Activated CD4-positive, alpha-beta T cell treated with anti-CD3 and anti-CD28 coated beads, Interleukin-2, amount 10 ng/mL, durations not matched to agents 24 days and 14 days (primary cell): ENCODE measurements around the gene PRSS50. TPM values are rescaled to one million over a fixed set of nuclear protein-coding genes. Genes with fewer than 3 reads are reported as not detected.
A peak's percentile ranks its signal among the peaks of the same experiment; 100 is the strongest.

Source experiments
- DNase-seq: peaks from one replicate; pipeline ENCODE4 v3.0.0; 2022
- H3K27ac Mint-ChIP-seq: one replicate; pipeline ENCODE4 v1.8.0; 2022; ENCODE audit warnings: mild to moderate bottlenecking, mixed read lengths
- H3K27me3 Mint-ChIP-seq: one replicate; pipeline ENCODE4 v1.8.0; 2022; ENCODE audit warnings: mixed read lengths
- H3K36me3 Mint-ChIP-seq: one replicate; pipeline ENCODE4 v1.8.0; 2022; ENCODE audit warnings: low read depth, mild to moderate bottlenecking, mixed read lengths
- H3K4me1 Mint-ChIP-seq: one replicate; pipeline ENCODE4 v1.8.0; 2021; ENCODE audit warnings: mixed read lengths
- H3K4me3 Mint-ChIP-seq: one replicate; pipeline ENCODE4 v1.8.0; 2022; ENCODE audit warnings: mild to moderate bottlenecking, moderate library complexity, mixed read lengths
- H3K9me3 Mint-ChIP-seq: one replicate; pipeline ENCODE4 v1.8.0; 2021; ENCODE audit warnings: mixed read lengths
- intact Hi-C: fragments of 100-400 bp; cut with micrococcal nuclease; formaldehyde crosslinking; loops from one replicate; pipeline ENCODE4 v1.15.1; 2023
- total RNA-seq: library from RNA; stranded (reverse); gene quantifications from 2 replicates; pipeline ENCODE4 v1.2.3, GENCODE V29; 2022

Gene PRSS50
- total RNA-seq, 1 donor from 2014 or later: not detected

DNA sequence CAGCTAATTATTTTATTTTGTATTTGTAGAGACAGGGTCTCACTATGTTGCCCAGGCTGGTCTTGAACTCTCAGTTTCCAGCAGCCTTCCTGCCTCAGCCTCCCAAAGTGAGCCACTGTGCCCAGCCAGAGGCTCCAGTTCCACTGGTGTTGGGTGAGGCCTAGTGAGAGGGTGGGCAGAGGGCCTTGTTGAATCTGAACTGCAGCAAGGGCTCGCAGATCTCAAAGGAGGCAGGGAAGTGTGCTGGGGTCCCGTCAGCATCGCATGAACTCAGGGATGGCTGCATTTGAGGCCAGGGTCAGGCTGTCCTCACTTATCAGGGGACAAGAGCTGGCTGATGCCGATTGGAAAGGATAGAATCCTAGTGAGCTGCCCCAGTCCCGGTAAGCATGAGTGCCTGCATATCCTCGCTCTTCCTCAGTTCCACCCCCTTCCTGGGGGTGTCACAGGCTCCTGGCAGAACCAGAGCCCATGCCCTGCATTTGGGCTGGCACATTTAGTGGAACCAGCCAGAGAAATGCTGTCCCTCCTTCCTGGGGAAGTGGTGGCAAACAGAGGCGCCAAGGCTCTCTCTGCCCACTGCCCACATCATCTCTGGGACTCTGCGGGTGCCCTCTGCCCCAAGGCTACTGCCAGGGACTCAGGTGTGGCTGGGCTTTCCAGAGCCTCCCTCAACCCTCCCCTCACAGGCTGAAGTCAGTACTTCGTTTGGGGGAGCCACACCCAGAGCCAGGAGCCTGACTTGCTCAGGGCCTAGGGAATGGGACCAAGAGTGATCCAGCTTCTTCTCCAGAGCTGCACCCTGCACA is 48.3 kb downstream of the PRSS50 start:
- no peak overlapping the region for H3K4me3 Mint-ChIP-seq
- no peak for DNase-seq
- no peak overlapping the region for H3K27ac Mint-ChIP-seq
- no peaks in the 10 kb centered on the region for H3K27me3 Mint-ChIP-seq
- intact Hi-C loops: no loop called here
- H3K9me3 Mint-ChIP-seq: no peaks in the 10 kb centered on the region
- H3K4me1 Mint-ChIP-seq: no peaks in the 10 kb centered on the region
- H3K36me3 Mint-ChIP-seq: no peaks in the 10 kb centered on the region

DNA sequence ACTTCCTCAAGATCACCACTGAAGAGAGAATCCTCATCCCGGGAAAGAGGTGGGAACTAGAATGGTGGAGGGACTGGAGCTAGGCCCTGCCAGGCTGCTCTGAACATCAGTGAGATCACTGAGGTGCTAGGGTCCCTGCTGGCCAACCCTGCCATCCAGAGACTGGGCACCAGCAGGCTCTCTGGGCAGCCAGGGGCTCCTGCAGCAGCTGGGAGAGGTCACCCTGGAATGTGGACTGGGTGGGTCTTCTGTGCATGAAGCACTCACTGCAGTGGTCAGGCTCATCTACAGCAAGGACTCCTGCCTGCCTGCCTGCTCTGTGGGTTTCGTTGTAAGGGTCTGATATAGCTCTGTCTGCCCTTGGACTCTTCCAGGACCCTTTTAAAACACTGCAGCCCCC is 49.1 kb downstream of the PRSS50 start:
- Mint-ChIP-seq H3K27ac (no peak overlapping the region), H3K27me3 (no peaks in the 10 kb centered on the region), H3K9me3 (no peaks in the 10 kb centered on the region), H3K4me1 (no peaks in the 10 kb centered on the region), H3K4me3 (no peak overlapping the region), H3K36me3 (no peaks in the 10 kb centered on the region)
- intact Hi-C loops: no loop called here
- DNase-seq: no peak

GRCh38 chr3:46668116-46668515 is 49.6 kb downstream of the PRSS50 start:
- no peak for DNase-seq
- no peaks in the 10 kb centered on the region for H3K27me3 Mint-ChIP-seq
- H3K27ac Mint-ChIP-seq: peak overlapping the region; percentile 14
- H3K4me1 Mint-ChIP-seq: no peaks in the 10 kb centered on the region
- no peak overlapping the region for H3K4me3 Mint-ChIP-seq
- intact Hi-C loops: no loop called here
- no peaks in the 10 kb centered on the region for H3K9me3 Mint-ChIP-seq
- H3K36me3 Mint-ChIP-seq: no peaks in the 10 kb centered on the region

DNA sequence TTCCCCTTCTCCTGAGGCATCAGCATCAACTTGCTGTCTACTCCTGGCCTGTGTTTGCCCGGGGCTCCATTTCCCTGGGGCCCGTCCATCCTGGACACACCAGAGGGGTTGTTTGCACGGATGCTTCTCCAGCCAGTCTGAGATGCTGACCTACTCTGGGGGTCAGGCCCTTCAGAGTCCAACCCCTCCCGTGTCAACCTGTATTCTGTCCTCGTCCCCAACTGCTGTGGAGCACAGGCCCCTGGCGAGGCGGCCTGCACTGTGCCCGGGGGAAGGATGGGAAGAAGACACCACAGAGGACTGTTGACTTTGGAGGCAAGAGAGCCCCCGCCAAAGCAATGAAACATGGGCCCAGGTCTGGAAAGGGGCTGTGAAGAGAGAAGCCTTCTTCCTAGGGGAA is 50.0 kb downstream of the PRSS50 start:
- Mint-ChIP-seq H3K4me3 (no peak overlapping the region), H3K27ac (no peak overlapping the region), H3K4me1 (no peaks in the 10 kb centered on the region), H3K36me3 (no peaks in the 10 kb centered on the region), H3K9me3 (no peaks in the 10 kb centered on the region), H3K27me3 (no peaks in the 10 kb centered on the region)
- intact Hi-C loops: no loop called here
- no peak for DNase-seq

GRCh38 chr3:46667061-46667621 is 50.5 kb downstream of the PRSS50 start:
- DNase-seq: no peak
- H3K4me3 Mint-ChIP-seq: no peak overlapping the region
- no peaks in the 10 kb centered on the region for H3K27me3 Mint-ChIP-seq
- no peaks in the 10 kb centered on the region for H3K36me3 Mint-ChIP-seq
- H3K4me1 Mint-ChIP-seq: no peaks in the 10 kb centered on the region
- no peaks in the 10 kb centered on the region for H3K9me3 Mint-ChIP-seq
- intact Hi-C loops: no loop called here
- no peak overlapping the region for H3K27ac Mint-ChIP-seq

DNA sequence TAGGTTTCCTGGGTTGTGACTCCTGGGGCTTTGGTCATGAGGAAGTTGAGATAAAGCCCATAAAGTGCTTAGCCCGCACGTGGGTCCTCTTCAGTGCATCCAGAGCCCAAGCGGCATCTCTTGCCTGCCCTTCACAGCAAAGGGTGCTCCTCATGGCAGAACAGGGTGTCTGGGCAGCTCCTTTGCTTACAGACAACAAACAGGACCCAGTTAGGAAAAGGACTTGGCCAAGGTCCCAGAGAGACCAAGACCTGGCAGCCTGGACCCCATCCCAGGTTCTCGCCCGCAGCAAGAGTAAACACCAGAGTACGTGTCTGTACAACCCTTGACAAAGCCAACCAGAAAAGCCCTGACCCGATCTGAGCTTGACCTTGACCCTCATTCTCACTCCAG is 51.2 kb downstream of the PRSS50 start:
- no peaks in the 10 kb centered on the region for H3K36me3 Mint-ChIP-seq
- no peak overlapping the region for H3K4me3 Mint-ChIP-seq
- H3K4me1 Mint-ChIP-seq: no peaks in the 10 kb centered on the region
- no peak overlapping the region for H3K27ac Mint-ChIP-seq
- intact Hi-C loops: no loop called here
- H3K9me3 Mint-ChIP-seq: no peaks in the 10 kb centered on the region
- no peak for DNase-seq
- H3K27me3 Mint-ChIP-seq: no peaks in the 10 kb centered on the region

GRCh38 chr3:46665763-46666452 is 51.8 kb downstream of the PRSS50 start:
- no peak for DNase-seq
- no peaks in the 10 kb centered on the region for H3K27me3 Mint-ChIP-seq
- H3K4me1 Mint-ChIP-seq: no peaks in the 10 kb centered on the region
- intact Hi-C loops: no loop called here
- H3K9me3 Mint-ChIP-seq: no peaks in the 10 kb centered on the region
- no peak overlapping the region for H3K4me3 Mint-ChIP-seq
- H3K36me3 Mint-ChIP-seq: no peaks in the 10 kb centered on the region
- H3K27ac Mint-ChIP-seq: no peak overlapping the region

DNA sequence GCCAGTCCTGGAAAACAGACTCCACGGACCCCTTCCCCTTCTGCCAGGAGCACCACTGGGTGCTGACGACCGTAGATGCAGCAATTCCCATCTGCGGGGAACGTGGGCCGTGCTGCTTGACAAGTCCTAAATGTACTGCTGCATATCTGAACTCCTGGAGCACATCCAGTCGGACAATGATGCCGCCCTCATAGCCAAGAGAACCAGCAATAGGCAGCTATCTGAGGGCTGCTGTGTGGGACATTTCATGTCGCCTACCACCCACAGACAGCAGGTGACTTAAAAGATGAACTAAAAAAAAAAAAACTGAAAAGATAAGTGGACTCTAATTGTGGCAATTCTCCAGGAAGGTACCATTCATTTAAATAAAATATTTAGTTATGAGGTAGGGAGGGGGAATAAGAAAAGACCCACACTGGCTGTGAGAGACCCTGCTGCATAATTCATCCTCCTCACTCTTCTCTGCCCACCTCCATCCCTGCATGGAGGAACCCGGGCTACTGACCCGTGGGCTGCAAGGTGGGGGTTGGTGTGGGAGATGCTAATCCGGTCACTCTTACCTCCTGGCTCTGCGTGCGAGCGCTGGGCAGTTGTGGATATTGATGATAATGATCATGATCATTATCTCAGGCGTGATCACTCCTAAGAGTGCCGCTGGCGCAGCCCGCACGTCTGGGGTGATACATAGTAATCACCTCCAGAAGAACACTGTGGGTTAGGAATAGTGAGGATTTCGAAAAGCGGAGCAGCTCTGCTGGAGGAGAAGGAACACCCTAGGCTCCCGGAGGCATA is 52.5 kb downstream of the PRSS50 start:
- DNase-seq: no peak
- Mint-ChIP-seq H3K4me1 (no peaks in the 10 kb centered on the region), H3K36me3 (no peaks in the 10 kb centered on the region), H3K9me3 (no peaks in the 10 kb centered on the region), H3K4me3 (no peak overlapping the region), H3K27me3 (no peaks in the 10 kb centered on the region), H3K27ac (no peak overlapping the region)
- intact Hi-C loops: no loop called here

- H3K4me1 Mint-ChIP-seq: no peaks in the 10 kb centered on the region
- H3K9me3 Mint-ChIP-seq: no peaks in the 10 kb centered on the region
- H3K27me3 Mint-ChIP-seq: no peaks in the 10 kb centered on the region
- no peak overlapping the region for H3K27ac Mint-ChIP-seq
- H3K36me3 Mint-ChIP-seq: no peaks in the 10 kb centered on the region
- no peak for DNase-seq
- intact Hi-C loops: no loop called here
- no peak overlapping the region for H3K4me3 Mint-ChIP-seq
Observed at GRCh38 chr3:46664188-46664970, 53.3 kb downstream of the PRSS50 start.

DNA sequence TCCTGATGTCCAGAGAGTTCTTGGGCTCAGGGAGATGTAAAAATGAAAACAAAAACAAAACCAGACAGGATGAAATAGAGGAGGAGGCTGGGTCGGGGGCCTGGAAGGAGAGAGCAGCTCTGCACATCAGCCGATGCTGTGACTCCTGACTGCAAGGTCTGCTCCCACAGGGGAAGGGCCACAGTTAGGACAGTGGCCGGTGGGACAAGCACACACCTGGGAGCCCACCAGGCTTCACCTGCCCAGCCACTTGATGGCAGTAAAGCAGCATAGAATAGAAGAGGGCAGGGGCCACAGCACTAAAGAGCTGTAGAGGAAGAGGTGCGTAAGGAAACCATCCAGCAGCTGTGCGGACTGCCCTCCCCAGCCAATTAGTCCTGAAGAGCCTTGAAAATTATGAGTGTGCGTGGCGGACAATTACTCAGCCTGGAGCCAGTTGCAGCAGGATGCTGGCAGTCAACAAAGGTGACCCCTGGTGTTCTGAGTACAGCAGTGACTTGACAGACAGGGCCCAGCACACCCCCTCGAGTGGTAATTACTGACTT is 54.0 kb downstream of the PRSS50 start:
- intact Hi-C loops: no loop called here
- Mint-ChIP-seq H3K27me3 (no peaks in the 10 kb centered on the region), H3K4me1 (no peaks in the 10 kb centered on the region), H3K36me3 (no peaks in the 10 kb centered on the region), H3K27ac (no peak overlapping the region), H3K9me3 (no peaks in the 10 kb centered on the region), H3K4me3 (no peak overlapping the region)
- DNase-seq: no peak

DNA sequence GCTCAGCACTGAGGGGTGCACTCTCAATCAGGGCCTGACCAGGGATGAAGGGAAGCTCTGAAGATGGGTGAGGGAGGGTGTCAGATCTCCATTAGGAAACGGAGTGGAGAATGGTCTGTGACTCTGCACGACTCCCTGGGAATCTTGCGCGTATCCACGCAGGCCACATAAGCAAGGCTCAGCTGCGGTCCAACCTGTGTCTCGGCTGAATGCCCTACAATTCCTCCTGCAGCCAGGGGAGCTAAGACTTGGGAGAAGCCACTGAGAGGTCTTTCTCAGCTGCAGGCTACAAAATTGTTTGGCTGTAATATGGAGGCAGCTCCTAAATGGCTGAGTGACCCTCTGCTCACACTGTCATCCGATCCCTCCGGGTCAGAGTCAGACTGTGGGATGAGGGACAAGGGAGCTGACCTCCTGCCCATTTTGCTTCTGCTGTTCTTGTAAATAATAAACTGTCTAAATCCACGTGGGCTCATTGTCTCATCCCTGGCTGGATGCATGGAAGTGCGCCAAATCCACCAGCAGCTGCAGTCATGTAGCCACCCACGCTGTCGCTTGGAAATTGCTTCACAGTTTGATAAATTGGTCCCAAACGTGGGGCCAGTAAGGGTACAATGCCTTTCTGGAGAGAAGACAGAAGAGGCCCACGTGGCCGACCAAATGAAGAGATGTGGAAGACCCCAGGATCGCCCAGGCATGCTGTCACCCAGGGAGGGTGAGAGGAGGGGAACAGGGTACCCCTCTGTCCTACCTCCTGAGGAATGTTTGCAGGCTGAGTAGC is 54.7 kb downstream of the PRSS50 start:
- Mint-ChIP-seq H3K9me3 (no peaks in the 10 kb centered on the region), H3K36me3 (no peaks in the 10 kb centered on the region), H3K4me1 (no peaks in the 10 kb centered on the region), H3K4me3 (no peak overlapping the region), H3K27me3 (no peaks in the 10 kb centered on the region), H3K27ac (no peak overlapping the region)
- intact Hi-C loops: no loop called here
- DNase-seq: no peak
